GM20000 (cell line): ENCODE measurements around the gene SLC13A4.
"Not testable (repeated sequence)": the region's sequence is repeated elsewhere in the genome, so short reads cannot be mapped to it uniquely, and the experiment has no call there.

Experiments used
- DNase-seq: peaks from one replicate; pipeline ENCODE4 v3.0.0; 2012; ENCODE audit warnings: low spot score
- TF ChIP-seq, protein P1 (sequence below): IDR thresholded peaks from 2 replicates; pipeline ENCODE4 v1.5.1; 2012; ENCODE audit warnings: mild to moderate bottlenecking, control low read depth; ENCODE audit errors: extremely low read depth, missing control alignments

SLC13A4 gene

DNA sequence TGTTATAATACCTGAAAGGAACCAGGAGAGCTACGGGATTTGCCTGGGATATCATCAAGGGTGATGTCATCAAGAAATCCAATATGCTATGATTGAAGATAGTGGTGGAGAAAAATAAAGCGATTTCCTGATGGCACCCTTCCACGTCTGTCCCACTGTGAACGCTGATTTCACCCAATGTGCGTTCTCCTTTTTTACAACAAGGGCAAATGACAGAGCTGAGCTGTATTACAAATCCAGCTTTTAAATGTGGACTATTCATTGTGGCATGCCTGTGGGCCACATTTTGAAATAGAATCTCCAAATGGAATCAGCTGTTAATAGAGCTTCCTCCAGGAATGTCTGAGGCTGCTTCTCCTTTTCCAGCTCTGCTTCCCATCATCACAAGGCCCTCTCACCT, 23.3 kb downstream of the SLC13A4 start:
- TF ChIP-seq, protein P1, sequence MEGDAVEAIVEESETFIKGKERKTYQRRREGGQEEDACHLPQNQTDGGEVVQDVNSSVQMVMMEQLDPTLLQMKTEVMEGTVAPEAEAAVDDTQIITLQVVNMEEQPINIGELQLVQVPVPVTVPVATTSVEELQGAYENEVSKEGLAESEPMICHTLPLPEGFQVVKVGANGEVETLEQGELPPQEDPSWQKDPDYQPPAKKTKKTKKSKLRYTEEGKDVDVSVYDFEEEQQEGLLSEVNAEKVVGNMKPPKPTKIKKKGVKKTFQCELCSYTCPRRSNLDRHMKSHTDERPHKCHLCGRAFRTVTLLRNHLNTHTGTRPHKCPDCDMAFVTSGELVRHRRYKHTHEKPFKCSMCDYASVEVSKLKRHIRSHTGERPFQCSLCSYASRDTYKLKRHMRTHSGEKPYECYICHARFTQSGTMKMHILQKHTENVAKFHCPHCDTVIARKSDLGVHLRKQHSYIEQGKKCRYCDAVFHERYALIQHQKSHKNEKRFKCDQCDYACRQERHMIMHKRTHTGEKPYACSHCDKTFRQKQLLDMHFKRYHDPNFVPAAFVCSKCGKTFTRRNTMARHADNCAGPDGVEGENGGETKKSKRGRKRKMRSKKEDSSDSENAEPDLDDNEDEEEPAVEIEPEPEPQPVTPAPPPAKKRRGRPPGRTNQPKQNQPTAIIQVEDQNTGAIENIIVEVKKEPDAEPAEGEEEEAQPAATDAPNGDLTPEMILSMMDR = no peak
- no peak for DNase-seq

DNA sequence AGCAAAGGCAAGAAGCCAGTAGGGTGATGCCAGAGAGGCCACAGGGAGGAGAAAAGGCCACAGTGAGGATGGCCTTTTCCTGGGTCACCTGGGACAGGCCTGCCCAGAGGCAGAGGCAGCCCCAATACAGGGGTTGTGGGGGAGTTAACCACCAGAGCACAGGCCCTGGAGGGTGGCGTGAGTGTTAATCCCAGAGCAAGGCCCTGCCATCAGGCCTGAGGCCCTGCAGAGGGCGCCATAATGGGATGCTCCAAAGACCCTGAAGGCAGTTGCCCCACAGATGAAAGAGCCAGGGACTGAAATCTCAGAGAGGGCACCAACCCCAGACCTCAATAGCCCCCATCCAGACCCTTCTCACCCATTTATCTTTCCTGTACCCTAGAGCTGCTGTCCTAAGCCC, 23.9 kb downstream of the SLC13A4 start:
- no peak for DNase-seq
- TF ChIP-seq, protein P1 = no peak

DNA sequence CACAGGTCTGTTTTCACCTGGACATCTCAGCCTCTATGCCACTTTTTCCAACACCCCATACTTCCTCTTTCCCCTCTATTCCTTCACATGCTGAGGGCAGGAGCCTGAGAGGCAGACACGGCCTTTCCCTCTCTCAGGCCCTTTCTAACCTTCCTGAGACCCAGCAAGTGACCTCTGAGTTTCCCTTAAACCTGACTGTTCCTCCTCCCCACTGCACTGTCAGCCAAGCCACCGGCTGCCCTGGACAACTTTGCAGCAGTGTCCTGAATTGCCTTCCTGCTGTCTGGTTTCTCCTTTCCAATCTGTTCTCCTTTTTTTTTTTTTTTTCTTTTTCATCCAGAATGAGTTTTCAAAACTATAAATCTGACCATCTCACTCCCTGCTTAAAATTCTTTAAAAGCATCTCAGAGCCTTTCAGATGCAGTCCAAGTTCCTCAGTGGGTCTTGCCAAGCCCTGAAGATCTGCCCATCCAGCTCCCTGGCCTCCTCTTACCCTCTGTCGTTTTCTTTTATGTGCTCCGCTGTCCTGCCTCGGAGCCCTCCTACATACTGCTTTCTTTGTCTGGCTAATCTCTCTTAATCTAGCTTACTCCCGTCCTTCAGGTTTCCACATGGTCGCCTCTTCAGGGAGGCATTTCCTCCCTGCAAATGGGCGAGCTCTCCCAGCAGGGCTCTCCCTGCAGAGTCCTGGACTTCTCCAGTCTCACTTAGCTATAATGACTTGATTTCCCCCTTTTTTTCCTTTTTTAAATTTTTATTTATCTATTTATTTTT, 30.5 kb downstream of the SLC13A4 start:
- no peak for DNase-seq
- TF ChIP-seq, protein P1 = no peak

DNA sequence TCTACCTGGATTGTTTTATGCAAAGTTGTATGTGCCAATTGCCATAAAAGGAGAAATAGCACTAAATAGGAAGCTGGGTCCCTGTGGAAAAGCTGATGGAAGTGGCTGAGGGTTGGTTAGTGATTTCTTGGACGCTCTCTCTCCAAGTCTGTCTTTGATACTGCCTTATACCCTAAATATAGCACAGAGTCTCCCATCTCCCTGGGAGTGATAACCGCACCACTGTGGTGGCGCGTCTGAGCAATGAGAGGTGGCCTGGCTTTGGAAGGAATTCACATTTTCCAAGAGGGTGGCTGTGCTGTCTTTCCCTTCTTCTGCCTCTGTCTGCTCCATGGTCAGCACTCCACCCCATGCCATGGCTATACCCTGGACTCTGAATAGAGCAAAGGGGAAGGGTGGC, 34.4 kb downstream of the SLC13A4 start:
- TF ChIP-seq, protein P1 = no peak
- DNase-seq = no peak

DNA sequence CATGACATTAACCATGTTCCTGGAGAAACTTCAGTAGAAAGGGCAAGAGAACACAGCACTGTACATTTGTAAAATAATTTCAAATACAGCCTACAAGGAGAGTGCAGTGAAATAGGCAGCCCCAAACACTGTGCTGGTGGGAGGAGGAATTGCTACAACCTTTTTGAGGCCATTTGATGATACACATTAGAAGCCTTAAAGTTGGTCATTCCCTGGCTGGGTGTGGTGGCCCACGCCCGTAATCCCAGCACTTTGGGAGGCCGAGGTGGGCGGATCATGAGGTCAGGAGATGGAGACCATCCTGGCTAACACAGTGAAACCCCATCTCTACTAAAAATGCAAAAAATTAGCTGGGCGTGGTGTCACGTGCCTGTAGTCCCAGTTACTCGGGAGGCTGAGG, 35.4 kb downstream of the SLC13A4 start:
- not testable (repeated sequence) for DNase-seq

DNA sequence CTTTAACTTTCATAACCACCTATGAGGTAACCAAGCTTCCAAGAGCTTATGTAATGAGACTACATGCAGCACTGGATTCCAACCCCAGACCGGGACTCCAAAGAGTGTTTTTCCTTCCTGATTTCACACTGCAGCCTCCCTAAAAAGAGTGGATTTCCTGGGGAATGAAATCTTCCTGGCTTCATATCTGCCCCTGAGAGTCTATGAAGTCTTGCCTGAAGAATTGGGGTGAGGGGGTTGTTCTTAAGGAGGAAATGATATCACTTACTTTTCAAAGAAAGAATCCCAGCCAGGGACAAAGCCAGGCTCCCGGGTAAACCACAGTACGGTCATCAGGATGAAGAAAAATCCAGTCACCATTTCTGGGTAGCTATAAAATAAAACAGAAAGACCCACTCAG, 35.9 kb downstream of the SLC13A4 start:
- DNase-seq = no peak
- TF ChIP-seq, protein P1 = no peak

DNA sequence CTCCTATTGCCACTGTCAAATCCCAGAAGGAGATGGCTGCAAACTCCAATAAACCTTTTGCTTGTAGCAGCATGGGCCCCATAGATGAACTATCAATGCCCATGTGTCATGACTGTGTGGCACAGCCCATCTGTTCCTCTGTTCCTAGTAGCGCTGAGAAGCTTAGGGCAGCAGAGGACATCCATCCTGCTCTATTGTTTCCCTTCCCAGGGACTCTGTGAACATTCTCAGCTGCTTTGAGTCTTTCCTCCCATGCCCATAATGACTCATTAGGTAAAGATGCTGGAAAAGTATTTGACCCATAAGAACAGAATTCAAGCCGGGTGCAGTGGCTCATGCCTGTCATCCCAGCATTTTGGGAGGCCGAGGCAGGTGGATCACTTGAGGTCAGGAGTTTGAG, 37.4 kb downstream of the SLC13A4 start:
- no peak for DNase-seq
- TF ChIP-seq, protein P1 = no peak

DNA sequence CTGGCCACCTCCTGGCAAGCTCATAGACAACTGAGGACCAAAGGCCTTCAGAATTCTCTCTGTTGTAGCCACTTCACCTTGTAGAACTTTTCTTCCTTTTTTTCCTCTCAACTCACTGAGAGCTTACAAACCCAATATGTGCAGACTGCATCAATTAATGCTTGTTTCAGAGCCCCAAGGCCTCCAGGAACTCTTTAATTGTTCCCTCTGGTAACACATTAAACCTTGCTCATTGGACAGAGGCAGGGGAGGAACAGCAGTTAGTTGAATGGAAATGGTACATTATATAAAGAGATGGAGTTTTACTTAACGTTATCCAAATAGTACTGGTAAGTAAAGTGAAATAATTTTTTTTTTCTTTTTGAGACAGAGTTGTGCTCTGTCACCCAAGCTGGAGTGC, 40.5 kb downstream of the SLC13A4 start:
- no peak for DNase-seq

More for the DNA sequence above, 40.5 kb downstream of the SLC13A4 start:
- TF ChIP-seq, protein P1 = no peak
